ENCODE measurements around the gene CAPN5. TPM values are rescaled to one million over a fixed set of nuclear protein-coding genes. Genes with fewer than 3 reads are reported as not detected.

Gene CAPN5
- total RNA-seq, 1 experiment from 2014 or later = 27.4 TPM

GRCh38 chr11:77127920-77128691 is 61.3 kb downstream of the CAPN5 start, which contains the start of gene MYO7A:
Gene MYO7A, plus strand, starts transcription at chr11:77128246. Its CDS starts 2,389 bp downstream, at chr11:77130635.
- CTCF ChIA-PET = interaction anchor here (0.8 to 6.7 kb wide), 33 partner anchors 9 to 491 kb away, joined by 3 to 147 read pairs (median 6); partner anchors contain the start of gene AQP11
- H3K27ac Mint-ChIP-seq = no peak within 1 kb of the TSS
- no peaks in the 10 kb centered on the region for H3K27me3 Mint-ChIP-seq (ENCODE audit: low read depth)
- peak; percentile 40 for ATAC-seq
- H3K36me3 Mint-ChIP-seq = no peaks in the 10 kb centered on the region
- peak; percentile 47 for DNase-seq (ENCODE audit: low spot score)
- H3K4me1 Mint-ChIP-seq = peaks cover 21% of the 10 kb centered on the region
- TF ChIP-seq ZNF423 (CRISPR knock-in tag; IDR thresholded peaks at IDR 0.05) = peak; percentile 65; the same call in 1 of the 2 replicates
- 0 out of 2 replicates have a peak, but pooled peaks have one; percentile 42 for TF ChIP-seq FOXP4 (CRISPR knock-in tag; IDR thresholded peaks at IDR 0.05)
- TF ChIP-seq GABPB1 (CRISPR knock-in tag; IDR thresholded peaks at IDR 0.05) = peak; percentile 67
- TF ChIP-seq FOXK1 (CRISPR knock-in tag; IDR thresholded peaks at IDR 0.05) = no peak
- H3K4me3 Mint-ChIP-seq = peak within 1 kb of the TSS; percentile 62
- H3K9me3 Mint-ChIP-seq = no peaks in the 10 kb centered on the region
- POLR2A ChIA-PET = interaction anchor here (1.2 kb wide), 1 partner anchor 59 kb away, joined by 6 read pairs; no protein-coding TSS in a partner anchor

- no peaks in the 10 kb centered on the region for H3K9me3 Mint-ChIP-seq
- H3K4me1 Mint-ChIP-seq = peaks cover 21% of the 10 kb centered on the region
- DNase-seq (ENCODE audit: low spot score) (no peak), ATAC-seq (no peak)
- POLR2A ChIA-PET = interaction anchor here (0.6 kb wide), 1 partner anchor 45 kb away, joined by 3 read pairs; no protein-coding TSS in a partner anchor
- TF ChIP-seq NFYB (CRISPR knock-in tag; conservative IDR thresholded peaks at IDR 0.05; ENCODE audit: low read depth) (no peak), FOXP1 (CRISPR knock-in tag; IDR thresholded peaks at IDR 0.05; ENCODE audit: borderline replicate concordance) (no peak), NR3C1 (CRISPR knock-in tag; conservative IDR thresholded peaks at IDR 0.05; ENCODE audit: low read depth) (no peak), NR1H2 (CRISPR knock-in tag; IDR thresholded peaks at IDR 0.05) (no peak), FOXP4 (CRISPR knock-in tag; IDR thresholded peaks at IDR 0.05) (no peak), PRDM15 (CRISPR knock-in tag; IDR thresholded peaks at IDR 0.05) (no peak), ETV6 (CRISPR knock-in tag; IDR thresholded peaks at IDR 0.05) (no peak), CREB1 (CRISPR knock-in tag; IDR thresholded peaks at IDR 0.05) (no peak), TEAD1 (CRISPR knock-in tag; IDR thresholded peaks at IDR 0.05) (no peak), OVOL2 (CRISPR knock-in tag; IDR thresholded peaks at IDR 0.05; ENCODE audit: borderline replicate concordance) (no peak), NFE2L1 (CRISPR knock-in tag; IDR thresholded peaks at IDR 0.05) (no peak), E2F1 (CRISPR knock-in tag; IDR thresholded peaks at IDR 0.05) (no peak), GTF2I (CRISPR knock-in tag; conservative IDR thresholded peaks at IDR 0.05) (no peak), JUN (CRISPR knock-in tag; IDR thresholded peaks at IDR 0.05) (no peak), ATF6 (CRISPR knock-in tag; IDR thresholded peaks at IDR 0.05) (no peak), ZNF317 (CRISPR knock-in tag; IDR thresholded peaks at IDR 0.05; ENCODE audit: borderline replicate concordance, low read depth) (no peak), PRRX2 (CRISPR knock-in tag; IDR thresholded peaks at IDR 0.05) (no peak), CREM (CRISPR knock-in tag; IDR thresholded peaks at IDR 0.05) (no peak), ZNF121 (CRISPR knock-in tag; IDR thresholded peaks at IDR 0.05) (no peak), RELA (CRISPR knock-in tag; IDR thresholded peaks at IDR 0.05; ENCODE audit: borderline replicate concordance) (no peak)
- no peak overlapping the region for H3K27ac Mint-ChIP-seq
- CTCF ChIA-PET = interaction anchor here (1.0 to 6.7 kb wide), 8 partner anchors 7 to 209 kb away, joined by 4 to 147 read pairs (median 30); no protein-coding TSS in a partner anchor
- H3K27me3 Mint-ChIP-seq (ENCODE audit: low read depth) = no peaks in the 10 kb centered on the region
- no peaks in the 10 kb centered on the region for H3K36me3 Mint-ChIP-seq
- no peak overlapping the region for H3K4me3 Mint-ChIP-seq
Observed at GRCh38 chr11:77129069-77129841, 62.5 kb downstream of the CAPN5 start.
